ENCODE measurements around the gene NUAK1.

- TF ChIP-seq CTCF (IDR thresholded peaks at IDR 0.05) (no peak), POLR2A (IDR thresholded peaks at IDR 0.05) (no peak)
Measured at GRCh38 chr12:106130474-106131113, 8.2 kb downstream of the NUAK1 start.

Measured in esophagus squamous epithelium (tissue), 4 donors.